Hindlimb muscle (tissue), 1 donor: Measurements from ENCODE around the gene PPFIBP2. TPM values are rescaled to one million over a fixed set of nuclear protein-coding genes. Genes with fewer than 3 reads are reported as not detected.

Experiments used
- DNase-seq: peaks from one replicate; pipeline ENCODE4 v3.0.0-alpha.2; 2013
- polyA plus RNA-seq: library from polyadenylated mRNA; unstranded; fragments of 120-200 nt; gene quantifications from one replicate; pipeline ENCODE4 v1.2.1, GENCODE V29; 2013; ENCODE audit not compliant: insufficient read length

PPFIBP2 gene
- polyA plus RNA-seq, 1 donor = 73.3 TPM

- no peak for DNase-seq
These were observed 90.6 kb downstream of the PPFIBP2 start for GRCh38 chr11:7604331-7604955.

GRCh38 chr11:7605186-7605943 lies 91.6 kb downstream of the PPFIBP2 start:
- DNase-seq = no peak

DNA sequence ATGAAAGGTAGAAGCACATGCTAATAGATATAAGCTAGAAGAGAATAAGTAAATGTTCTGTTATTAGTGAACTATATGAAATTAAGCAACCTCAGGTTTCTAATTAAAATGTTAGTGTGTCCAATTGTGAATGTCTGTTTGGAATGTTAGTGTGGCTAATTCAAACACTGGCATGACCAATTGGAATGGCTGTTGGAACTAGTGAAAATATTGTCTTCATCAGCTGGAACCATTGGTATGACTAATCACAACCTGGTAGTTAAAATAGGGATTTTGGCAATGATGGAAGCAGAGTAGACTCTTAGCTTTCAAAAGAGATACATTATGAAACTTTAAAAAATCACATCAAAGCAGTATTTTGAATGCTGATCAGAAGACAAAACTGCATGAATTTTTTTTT lies 92.7 kb downstream of the PPFIBP2 start:
- DNase-seq = no peak

DNA sequence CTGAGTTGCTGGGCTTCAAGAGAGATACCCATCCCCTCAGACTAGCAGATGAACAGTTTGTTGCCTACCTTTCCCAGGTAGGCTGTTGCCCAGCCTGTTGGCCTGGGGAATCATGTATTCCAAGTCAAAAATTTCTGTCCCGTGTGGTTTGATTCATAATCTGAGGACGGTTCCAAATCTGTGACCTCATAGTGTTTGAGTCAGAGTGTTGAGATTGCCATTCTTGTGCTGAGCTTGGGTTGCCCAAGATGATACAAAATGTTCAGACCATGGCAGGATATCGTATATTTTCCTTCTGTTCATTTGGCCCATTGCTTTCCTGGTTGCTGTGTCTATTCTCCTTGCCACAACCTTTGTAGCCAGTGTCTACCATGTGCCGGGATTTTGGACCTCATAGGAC lies 95.2 kb downstream of the PPFIBP2 start:
- no peak for DNase-seq

DNA sequence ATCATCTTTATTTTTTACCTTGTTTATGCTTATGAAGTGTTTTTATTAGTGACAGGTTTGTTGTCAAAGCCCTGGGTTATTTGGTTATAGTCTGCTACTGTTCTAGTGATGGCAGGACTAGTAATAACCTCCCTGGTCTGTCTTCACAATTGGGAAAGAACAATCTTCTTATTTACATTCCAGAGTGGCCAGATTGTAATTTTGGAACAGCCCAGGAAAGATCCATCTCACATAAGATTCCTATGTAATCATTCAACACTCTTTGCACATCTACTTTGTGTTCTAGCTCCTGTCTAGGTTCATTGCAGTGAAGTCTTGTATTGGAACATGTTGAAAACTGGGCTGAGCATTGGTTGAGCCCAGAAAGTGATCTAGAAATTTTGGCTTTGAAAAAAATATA lies 95.7 kb downstream of the PPFIBP2 start:
- no peak for DNase-seq

DNA sequence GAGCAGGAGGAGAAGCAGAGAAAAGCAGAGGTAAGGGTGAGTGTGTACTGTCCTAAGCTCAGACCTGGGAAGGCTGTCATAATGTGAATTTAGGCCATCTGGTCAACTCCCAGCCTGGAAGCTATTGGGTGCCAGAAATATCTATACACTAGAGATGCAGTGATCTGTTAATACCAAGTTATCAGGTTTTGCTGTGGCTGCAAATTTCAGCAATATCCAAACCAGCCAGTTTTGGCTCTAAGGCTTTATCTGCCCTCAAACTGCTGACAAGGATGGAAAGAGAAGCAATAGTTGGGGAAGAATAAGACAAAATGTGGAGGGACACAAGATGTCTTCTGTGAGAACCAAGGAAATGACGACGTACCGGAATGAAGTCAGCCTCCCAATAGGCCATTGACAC lies 96.6 kb downstream of the PPFIBP2 start:
- DNase-seq = no peak

- no peak for DNase-seq
These were observed 97.6 kb downstream of the PPFIBP2 start for GRCh38 chr11:7611411-7611810.

DNA sequence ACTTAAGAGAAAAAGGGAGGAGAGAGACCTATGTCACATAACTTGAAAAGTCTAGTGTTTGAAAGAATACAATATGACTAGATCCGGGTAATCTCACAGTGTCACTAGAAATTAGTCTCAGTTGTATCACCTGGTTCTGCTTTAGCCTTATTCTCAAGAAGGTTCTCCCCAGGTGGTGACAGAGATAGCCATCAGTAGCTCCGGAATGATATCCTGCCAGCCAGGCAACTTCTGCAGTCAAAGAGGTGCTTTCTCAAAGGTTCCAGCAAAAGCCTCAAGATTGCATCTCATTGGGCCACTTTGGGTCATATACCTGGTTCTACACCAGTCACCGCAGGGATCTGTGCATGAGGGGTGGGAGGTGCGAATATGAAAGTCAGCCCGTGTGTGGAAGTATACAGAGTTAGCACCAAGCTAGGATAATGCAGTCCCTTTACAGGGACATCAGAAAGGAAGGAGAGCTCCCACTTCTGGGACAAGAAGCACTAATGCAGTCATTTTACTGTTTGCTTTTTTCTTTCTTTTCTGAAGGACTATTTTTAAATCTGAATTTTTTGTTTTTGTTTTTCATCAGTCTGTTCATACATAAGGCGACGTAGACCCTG lies 98.4 kb downstream of the PPFIBP2 start:
- no peak for DNase-seq

DNA sequence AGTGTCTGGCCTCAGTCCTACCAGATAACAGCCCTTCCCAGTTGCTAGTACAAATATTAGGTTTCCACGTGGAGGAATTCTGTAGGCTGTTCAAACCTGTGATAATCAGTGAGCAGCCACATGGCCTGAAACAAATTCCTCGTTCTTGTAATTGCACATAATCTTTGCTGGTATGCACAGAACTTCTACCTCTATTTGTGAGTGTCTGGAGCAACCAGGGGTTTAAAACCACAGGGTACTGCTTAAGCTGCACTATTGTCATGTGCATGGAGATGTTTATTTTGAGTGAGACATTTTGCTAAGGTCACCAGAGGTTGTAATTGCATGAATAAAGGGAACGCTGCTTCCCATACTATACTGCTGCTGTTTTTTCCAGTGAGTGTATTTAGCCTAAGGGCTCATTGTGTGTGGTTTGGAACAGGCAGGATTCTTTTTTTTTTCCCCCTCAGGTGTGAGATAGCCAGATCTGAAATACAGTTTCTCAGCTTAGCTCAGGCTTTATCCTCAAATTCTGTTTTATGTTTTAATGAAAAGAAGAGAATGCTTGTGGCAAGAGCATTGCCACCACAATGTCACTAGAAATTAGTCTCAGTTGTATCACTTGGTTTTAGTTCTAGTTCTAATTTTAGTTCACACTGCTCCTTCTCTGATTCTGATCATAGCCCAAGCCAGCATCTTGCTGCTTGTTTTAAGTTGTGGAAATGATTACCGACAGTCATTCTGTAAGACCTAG lies 99.0 kb downstream of the PPFIBP2 start:
- no peak for DNase-seq

DNA sequence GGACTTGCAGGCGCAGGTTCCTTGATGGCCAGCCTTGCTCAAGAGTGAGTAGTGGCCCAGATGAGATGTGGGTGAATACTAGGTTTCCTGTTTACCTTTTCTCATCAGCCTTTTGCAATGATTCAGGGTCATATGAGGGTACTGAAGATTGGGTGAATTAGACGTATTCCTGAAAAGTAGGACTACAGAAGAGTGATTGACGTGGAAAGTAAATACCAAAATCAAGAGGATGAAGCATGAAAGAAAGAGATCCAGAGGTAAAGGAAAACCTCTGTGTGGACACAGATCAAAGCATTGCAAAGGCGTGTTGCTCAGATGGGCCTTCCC lies 99.6 kb downstream of the PPFIBP2 start:
- DNase-seq = no peak

- DNase-seq = no peak
These were observed 100.9 kb downstream of the PPFIBP2 start for GRCh38 chr11:7614656-7615055.

DNA sequence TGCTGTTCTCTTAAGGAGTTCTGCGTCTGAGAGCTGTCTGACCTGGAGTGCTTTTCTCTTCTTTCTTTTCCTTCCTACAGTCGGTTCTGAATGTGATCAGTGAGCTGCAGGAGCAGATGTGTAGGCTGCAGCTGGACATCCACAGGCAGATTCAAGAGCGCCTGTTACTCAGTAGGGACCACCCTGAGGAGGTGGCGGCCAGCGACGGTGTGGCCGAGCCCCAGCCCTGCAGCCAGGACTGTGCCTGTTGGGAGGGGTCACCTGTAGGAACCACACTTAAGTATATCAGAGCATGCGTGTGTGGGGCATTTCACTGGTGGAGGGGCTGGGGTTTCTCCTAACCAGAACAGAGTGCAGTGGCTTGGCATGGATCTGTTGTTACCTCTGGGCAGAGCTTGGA lies 103.2 kb downstream of the PPFIBP2 start:
- no peak for DNase-seq

GRCh38 chr11:7619322-7619721 lies 105.5 kb downstream of the PPFIBP2 start:
- DNase-seq = no peak

GRCh38 chr11:7621090-7621489 lies 107.3 kb downstream of the PPFIBP2 start:
- DNase-seq = no peak

GRCh38 chr11:7621554-7621953 lies 107.8 kb downstream of the PPFIBP2 start:
- DNase-seq = no peak

- no peak for DNase-seq
These were observed 108.9 kb downstream of the PPFIBP2 start for GRCh38 chr11:7622721-7623120.

- DNase-seq = no peak
These were observed 114.9 kb downstream of the PPFIBP2 start for GRCh38 chr11:7628660-7629059.

DNA sequence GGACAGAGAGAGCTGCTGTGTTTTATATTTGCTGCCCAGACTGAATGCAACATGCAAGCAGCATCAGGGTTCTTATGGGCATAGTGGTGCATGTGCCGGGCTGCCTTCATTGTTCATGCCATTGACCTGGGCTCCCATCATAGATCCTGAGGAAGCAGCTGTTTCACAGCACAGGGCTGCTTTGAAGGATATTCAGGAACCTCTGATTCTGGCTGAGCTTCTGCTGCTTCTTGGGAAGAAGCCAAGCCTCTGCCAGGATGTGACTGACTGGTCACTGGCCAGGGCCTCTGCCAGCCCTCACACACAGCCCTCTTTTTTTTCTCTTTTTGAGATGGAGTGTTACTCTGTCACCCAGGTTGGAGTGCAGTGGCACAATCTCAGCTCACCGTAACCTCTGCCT lies 116.2 kb downstream of the PPFIBP2 start:
- no peak for DNase-seq

DNA sequence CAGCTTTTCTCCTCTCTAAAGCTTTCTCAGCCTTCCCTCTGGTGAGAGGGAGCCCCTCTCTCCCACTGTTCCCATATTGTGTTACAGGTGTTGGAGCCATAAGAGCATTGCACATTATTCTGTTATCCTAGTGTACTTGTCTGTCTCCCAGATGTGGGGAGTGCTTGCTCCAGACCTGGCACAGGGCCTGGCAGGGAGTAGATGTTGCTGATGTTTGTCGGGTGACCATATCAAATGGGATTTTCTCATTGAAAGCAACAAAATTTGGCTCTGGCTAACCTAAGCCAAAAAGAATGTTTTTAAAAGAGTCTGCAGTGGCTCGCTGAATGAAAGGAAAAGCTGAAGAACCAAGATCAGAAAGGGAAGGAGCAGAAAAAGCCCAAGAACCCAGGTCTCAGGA lies 118.4 kb downstream of the PPFIBP2 start:
- no peak for DNase-seq

DNA sequence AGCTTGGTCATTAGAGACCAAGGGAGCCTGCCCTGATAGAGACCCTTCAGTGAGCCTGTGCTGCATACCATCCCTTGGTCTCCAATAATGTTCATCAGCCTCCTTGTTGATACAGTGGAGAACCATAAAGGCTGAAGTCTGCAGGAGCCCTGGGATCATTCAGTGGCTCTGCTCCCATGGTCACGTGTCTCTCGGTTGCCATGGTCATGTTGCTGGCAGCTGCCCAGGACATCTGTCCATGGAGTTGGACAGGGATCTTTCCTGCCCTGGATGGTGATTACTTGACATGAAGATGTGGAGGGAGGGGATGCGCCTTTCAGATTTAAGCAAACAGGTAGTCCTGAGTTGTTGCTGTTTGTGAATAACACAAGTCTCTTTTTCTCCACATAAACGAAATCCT lies 121.3 kb downstream of the PPFIBP2 start:
- DNase-seq = peak; percentile 25

DNA sequence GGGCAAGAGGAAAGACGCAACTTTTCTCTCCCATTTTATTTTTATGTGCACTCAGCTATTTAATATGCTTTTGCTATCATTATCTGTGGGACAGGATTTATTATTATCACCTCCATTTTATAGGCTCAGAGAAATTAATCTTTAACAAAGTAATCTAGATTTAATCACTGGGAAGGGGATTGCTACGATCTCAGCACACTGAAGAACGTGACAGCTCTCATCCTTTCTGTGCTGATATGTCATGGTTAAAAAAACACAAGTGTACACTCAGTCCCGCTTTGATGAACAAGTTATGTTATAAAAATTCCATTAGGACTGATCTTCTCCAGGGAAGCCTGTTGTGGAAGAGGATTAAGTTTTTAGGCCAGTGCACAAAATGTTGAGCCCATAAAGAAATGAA lies 121.9 kb downstream of the PPFIBP2 start:
- no peak for DNase-seq

GRCh38 chr11:7636350-7636749 lies 122.6 kb downstream of the PPFIBP2 start:
- no peak for DNase-seq

DNA sequence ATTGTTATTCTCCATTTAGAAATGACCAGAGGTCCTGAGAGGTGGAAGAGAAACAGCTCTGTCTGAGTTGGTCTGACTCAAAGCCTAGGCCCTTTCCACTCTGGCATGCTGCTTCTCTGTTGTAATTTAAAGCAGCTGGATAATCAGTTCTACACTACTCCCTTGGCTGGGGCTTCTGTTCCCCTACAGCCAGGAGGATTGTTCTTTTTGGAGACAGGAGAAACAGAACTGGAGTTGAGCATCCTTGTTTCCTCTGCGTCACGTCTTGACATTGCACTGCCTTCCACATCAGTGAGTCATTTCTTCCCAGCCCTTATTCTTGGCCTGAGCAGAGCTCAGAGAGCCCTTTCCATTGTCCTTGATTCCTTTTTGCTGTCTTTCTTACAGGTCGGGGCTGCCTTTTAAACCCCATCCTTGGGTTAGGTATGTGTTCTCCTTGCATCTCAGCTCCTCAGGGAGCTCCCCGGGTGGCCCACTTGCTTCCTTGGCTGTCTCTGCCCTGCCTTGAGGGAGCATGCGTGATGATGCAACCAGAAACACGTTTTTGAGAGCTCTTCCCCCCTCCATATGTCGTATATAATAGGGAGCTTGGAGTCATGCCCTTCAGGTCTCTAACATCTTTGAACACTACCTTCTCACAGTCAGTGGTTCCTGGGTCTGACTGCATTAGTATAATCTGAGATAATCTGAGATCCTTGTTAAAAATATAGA lies 123.8 kb downstream of the PPFIBP2 start:
- DNase-seq = peak; percentile 85
